Dedifferentiated amniotic fluid mesenchymal stem cell (primary cell): ENCODE measurements around the gene CGB2.

Source experiments
- DNase-seq: peaks from one replicate; pipeline ENCODE4 v3.0.0-alpha.2; 2016; ENCODE audit errors: extremely low spot score

The CGB2 gene

GRCh38 chr19:49067554-49067953 lies 35.9 kb downstream of the CGB2 start:
- DNase-seq = no peak

- no peak for DNase-seq
These were observed 37.3 kb downstream of the CGB2 start for GRCh38 chr19:49069026-49069425.

GRCh38 chr19:49070416-49070815 lies 38.7 kb downstream of the CGB2 start:
- DNase-seq = no peak

GRCh38 chr19:49071860-49072547 lies 40.3 kb downstream of the CGB2 start:
- no peak for DNase-seq

- no peak for DNase-seq
These were observed 42.1 kb downstream of the CGB2 start for GRCh38 chr19:49073514-49074378.

- peak; percentile 29 for DNase-seq
These were observed 43.2 kb downstream of the CGB2 start for GRCh38 chr19:49074869-49075268.

- DNase-seq = no peak
These were observed 48.7 kb downstream of the CGB2 start for GRCh38 chr19:49080392-49080791.

GRCh38 chr19:49081273-49081672 lies 49.6 kb downstream of the CGB2 start:
- DNase-seq = no peak
